HG02943 (cell line): ENCODE data around the gene PEX3.
"Not testable (repeated sequence)": the region's sequence is repeated elsewhere in the genome, so short reads cannot be mapped to it uniquely, and the experiment has no call there.

Experiments used
- ATAC-seq: cut with Tn5 transposase; IDR thresholded peaks from one replicate; pipeline ENCODE4 v1.9.1; 2021; ENCODE audit warnings: mild to moderate bottlenecking, low read depth, moderate library complexity; ENCODE audit not compliant: unreplicated experiment

PEX3 gene

GRCh38 chr6:143505111-143505510, 54.5 kb downstream of the PEX3 start:
- ATAC-seq: no peak

- ATAC-seq: no peak
Observed at GRCh38 chr6:143505537-143505936, 54.9 kb downstream of the PEX3 start.

- ATAC-seq: no peak
Observed at GRCh38 chr6:143506199-143506598, 55.6 kb downstream of the PEX3 start.

GRCh38 chr6:143506620-143507019, 56.0 kb downstream of the PEX3 start:
- no peak for ATAC-seq

- ATAC-seq: no peak
Observed at GRCh38 chr6:143507358-143508145, 56.9 kb downstream of the PEX3 start.

GRCh38 chr6:143510326-143510725, 59.7 kb downstream of the PEX3 start:
- ATAC-seq: not testable (repeated sequence)

- ATAC-seq: peak; percentile 60
Observed at GRCh38 chr6:143510991-143511891, 60.6 kb downstream of the PEX3 start, which contains the start of gene FUCA2. Gene FUCA2 (minus strand): TSS chr6:143511720. CDS start chr6:143511634, 86 bp downstream.

- no peak for ATAC-seq
Observed at GRCh38 chr6:143513410-143513809, 62.8 kb downstream of the PEX3 start.

- no peak for ATAC-seq
Observed at GRCh38 chr6:143515061-143515760, 64.6 kb downstream of the PEX3 start.

GRCh38 chr6:143515766-143516355, 65.3 kb downstream of the PEX3 start:
- ATAC-seq: no peak

GRCh38 chr6:143516690-143517446, 66.3 kb downstream of the PEX3 start:
- ATAC-seq: no peak

- no peak for ATAC-seq
Observed at GRCh38 chr6:143517447-143517773, 66.8 kb downstream of the PEX3 start.

GRCh38 chr6:143522039-143522600, 71.5 kb downstream of the PEX3 start:
- ATAC-seq: no peak

GRCh38 chr6:143525356-143525755, 74.8 kb downstream of the PEX3 start:
- no peak for ATAC-seq

- ATAC-seq: no peak
Observed at GRCh38 chr6:143527677-143528076, 77.1 kb downstream of the PEX3 start.

- ATAC-seq: peak; percentile 77
Observed at GRCh38 chr6:143528164-143528811, 77.7 kb downstream of the PEX3 start.

GRCh38 chr6:143529095-143529494, 78.5 kb downstream of the PEX3 start:
- ATAC-seq: no peak

GRCh38 chr6:143531720-143532499, 81.3 kb downstream of the PEX3 start:
- ATAC-seq: no peak
